Measurements from ENCODE around the gene TLL1.

DNA sequence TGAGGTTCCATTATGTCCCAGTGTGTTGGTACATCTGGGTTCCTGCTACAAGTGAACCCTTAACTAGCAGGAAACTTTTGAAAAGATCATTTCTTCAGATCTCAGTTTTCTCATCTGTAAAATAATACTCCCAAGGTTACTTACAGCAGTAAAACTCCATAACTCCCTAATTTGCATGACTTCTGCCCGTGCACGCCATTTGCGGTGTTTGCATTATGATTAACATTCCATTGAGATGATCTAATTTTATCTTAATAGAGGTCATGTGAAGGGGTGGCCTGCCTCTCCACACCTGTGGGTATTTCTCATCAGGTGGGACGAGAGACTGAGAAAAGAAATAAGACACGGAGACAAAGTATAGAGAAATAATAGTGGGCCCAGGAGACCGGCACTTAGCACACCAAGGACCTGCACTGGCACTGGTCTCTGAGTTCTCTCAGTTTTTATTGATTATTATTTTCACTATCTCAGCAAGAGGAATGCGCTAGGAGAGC, 219.8 kb downstream of the TLL1 start:
- TF ChIP-seq, protein P1, sequence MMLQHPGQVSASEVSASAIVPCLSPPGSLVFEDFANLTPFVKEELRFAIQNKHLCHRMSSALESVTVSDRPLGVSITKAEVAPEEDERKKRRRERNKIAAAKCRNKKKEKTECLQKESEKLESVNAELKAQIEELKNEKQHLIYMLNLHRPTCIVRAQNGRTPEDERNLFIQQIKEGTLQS (CRISPR knock-in tag; conservative IDR thresholded peaks at IDR 0.05) = no peak
- TF ChIP-seq, protein P2, sequence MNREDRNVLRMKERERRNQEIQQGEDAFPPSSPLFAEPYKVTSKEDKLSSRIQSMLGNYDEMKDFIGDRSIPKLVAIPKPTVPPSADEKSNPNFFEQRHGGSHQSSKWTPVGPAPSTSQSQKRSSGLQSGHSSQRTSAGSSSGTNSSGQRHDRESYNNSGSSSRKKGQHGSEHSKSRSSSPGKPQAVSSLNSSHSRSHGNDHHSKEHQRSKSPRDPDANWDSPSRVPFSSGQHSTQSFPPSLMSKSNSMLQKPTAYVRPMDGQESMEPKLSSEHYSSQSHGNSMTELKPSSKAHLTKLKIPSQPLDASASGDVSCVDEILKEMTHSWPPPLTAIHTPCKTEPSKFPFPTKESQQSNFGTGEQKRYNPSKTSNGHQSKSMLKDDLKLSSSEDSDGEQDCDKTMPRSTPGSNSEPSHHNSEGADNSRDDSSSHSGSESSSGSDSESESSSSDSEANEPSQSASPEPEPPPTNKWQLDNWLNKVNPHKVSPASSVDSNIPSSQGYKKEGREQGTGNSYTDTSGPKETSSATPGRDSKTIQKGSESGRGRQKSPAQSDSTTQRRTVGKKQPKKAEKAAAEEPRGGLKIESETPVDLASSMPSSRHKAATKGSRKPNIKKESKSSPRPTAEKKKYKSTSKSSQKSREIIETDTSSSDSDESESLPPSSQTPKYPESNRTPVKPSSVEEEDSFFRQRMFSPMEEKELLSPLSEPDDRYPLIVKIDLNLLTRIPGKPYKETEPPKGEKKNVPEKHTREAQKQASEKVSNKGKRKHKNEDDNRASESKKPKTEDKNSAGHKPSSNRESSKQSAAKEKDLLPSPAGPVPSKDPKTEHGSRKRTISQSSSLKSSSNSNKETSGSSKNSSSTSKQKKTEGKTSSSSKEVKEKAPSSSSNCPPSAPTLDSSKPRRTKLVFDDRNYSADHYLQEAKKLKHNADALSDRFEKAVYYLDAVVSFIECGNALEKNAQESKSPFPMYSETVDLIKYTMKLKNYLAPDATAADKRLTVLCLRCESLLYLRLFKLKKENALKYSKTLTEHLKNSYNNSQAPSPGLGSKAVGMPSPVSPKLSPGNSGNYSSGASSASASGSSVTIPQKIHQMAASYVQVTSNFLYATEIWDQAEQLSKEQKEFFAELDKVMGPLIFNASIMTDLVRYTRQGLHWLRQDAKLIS (CRISPR knock-in tag; IDR thresholded peaks at IDR 0.05; ENCODE audit: borderline replicate concordance) = no peak
- TF ChIP-seq, protein P3, sequence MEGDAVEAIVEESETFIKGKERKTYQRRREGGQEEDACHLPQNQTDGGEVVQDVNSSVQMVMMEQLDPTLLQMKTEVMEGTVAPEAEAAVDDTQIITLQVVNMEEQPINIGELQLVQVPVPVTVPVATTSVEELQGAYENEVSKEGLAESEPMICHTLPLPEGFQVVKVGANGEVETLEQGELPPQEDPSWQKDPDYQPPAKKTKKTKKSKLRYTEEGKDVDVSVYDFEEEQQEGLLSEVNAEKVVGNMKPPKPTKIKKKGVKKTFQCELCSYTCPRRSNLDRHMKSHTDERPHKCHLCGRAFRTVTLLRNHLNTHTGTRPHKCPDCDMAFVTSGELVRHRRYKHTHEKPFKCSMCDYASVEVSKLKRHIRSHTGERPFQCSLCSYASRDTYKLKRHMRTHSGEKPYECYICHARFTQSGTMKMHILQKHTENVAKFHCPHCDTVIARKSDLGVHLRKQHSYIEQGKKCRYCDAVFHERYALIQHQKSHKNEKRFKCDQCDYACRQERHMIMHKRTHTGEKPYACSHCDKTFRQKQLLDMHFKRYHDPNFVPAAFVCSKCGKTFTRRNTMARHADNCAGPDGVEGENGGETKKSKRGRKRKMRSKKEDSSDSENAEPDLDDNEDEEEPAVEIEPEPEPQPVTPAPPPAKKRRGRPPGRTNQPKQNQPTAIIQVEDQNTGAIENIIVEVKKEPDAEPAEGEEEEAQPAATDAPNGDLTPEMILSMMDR (IDR thresholded peaks at IDR 0.05) = no peak
- TF ChIP-seq SP1 (CRISPR knock-in tag; conservative IDR thresholded peaks at IDR 0.05) = no peak
- no peak for TF ChIP-seq JUN (CRISPR knock-in tag; IDR thresholded peaks at IDR 0.05)
- no peak for TF ChIP-seq KAT7 (CRISPR knock-in tag; IDR thresholded peaks at IDR 0.05; ENCODE audit: borderline replicate concordance)
- TF ChIP-seq CBFB (CRISPR knock-in tag; IDR thresholded peaks at IDR 0.05; ENCODE audit: low read depth) = no peak
- no peak for TF ChIP-seq CREM (CRISPR knock-in tag; IDR thresholded peaks at IDR 0.05)
- no peak for TF ChIP-seq ZNF423 (CRISPR knock-in tag; IDR thresholded peaks at IDR 0.05)
- no peak for TF ChIP-seq EMX1 (CRISPR knock-in tag; IDR thresholded peaks at IDR 0.05)
- TF ChIP-seq NFYB (CRISPR knock-in tag; conservative IDR thresholded peaks at IDR 0.05; ENCODE audit: low read depth) = no peak
- no peak for TF ChIP-seq NR3C1 (CRISPR knock-in tag; conservative IDR thresholded peaks at IDR 0.05; ENCODE audit: low read depth)
- TF ChIP-seq, protein P4, sequence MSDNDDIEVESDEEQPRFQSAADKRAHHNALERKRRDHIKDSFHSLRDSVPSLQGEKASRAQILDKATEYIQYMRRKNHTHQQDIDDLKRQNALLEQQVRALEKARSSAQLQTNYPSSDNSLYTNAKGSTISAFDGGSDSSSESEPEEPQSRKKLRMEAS (CRISPR knock-in tag; IDR thresholded peaks at IDR 0.05) = no peak
- TF ChIP-seq, protein P5, sequence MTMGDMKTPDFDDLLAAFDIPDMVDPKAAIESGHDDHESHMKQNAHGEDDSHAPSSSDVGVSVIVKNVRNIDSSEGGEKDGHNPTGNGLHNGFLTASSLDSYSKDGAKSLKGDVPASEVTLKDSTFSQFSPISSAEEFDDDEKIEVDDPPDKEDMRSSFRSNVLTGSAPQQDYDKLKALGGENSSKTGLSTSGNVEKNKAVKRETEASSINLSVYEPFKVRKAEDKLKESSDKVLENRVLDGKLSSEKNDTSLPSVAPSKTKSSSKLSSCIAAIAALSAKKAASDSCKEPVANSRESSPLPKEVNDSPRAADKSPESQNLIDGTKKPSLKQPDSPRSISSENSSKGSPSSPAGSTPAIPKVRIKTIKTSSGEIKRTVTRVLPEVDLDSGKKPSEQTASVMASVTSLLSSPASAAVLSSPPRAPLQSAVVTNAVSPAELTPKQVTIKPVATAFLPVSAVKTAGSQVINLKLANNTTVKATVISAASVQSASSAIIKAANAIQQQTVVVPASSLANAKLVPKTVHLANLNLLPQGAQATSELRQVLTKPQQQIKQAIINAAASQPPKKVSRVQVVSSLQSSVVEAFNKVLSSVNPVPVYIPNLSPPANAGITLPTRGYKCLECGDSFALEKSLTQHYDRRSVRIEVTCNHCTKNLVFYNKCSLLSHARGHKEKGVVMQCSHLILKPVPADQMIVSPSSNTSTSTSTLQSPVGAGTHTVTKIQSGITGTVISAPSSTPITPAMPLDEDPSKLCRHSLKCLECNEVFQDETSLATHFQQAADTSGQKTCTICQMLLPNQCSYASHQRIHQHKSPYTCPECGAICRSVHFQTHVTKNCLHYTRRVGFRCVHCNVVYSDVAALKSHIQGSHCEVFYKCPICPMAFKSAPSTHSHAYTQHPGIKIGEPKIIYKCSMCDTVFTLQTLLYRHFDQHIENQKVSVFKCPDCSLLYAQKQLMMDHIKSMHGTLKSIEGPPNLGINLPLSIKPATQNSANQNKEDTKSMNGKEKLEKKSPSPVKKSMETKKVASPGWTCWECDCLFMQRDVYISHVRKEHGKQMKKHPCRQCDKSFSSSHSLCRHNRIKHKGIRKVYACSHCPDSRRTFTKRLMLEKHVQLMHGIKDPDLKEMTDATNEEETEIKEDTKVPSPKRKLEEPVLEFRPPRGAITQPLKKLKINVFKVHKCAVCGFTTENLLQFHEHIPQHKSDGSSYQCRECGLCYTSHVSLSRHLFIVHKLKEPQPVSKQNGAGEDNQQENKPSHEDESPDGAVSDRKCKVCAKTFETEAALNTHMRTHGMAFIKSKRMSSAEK (CRISPR knock-in tag; IDR thresholded peaks at IDR 0.05; ENCODE audit: borderline replicate concordance) = no peak

All from WTC11 (cell line).